HL-60/S4 (cell line): Measurements from ENCODE around the gene TUBGCP5.

Experiments used
- in situ Hi-C: fragments of 300-500 bp; cut with MboI; formaldehyde crosslinking; loops from 2 replicates; pipeline ENCODE4 v1.14.3; 2022; ENCODE audit warnings: low sequenced_read_pairs

The TUBGCP5 gene

GRCh38 chr15:22979238-22980188 lies 59.9 kb downstream of the TUBGCP5 start:
- in situ Hi-C loops = no loop called here

- in situ Hi-C loops = no loop called here
These were observed 60.6 kb downstream of the TUBGCP5 start for GRCh38 chr15:22978691-22979237.

DNA sequence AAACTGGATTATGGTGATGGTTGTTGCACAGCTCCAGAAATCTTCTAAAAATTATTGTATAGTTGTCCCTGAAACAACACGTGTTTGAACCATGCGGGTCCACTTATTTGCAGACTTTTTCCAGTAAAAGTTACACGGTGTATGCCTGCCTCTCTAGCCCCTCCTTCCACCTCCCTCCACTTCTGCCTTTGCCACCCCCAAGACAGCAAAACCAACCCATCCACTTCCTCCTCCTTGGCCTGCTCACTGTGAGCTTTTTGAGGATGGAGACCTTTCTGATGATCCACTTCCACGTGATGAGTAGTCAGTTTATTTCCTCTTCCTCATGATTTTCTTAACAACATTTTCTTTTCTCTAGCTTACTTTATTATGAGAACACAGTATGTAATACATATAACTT lies 64.6 kb downstream of the TUBGCP5 start:
- in situ Hi-C loops = no loop called here

DNA sequence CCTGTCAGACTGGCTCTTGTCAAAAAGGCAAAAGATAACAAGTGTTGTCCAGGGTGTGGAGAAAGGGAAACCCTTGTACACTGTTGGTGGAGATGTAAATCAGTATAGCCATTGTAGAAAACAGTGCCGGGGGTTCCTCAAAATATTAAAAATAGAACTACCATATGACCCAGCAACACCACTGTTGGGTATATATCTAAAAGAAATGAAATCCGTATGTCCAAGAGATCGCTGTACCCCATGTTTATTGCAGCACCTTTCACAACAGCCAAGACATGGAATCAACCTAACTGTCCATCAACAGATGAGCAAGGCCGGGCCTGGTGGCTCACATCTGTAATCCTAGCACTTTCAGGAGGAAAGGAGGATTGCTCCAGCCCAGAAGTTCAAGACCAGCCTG lies 65.4 kb downstream of the TUBGCP5 start:
- in situ Hi-C loops = no loop called here

DNA sequence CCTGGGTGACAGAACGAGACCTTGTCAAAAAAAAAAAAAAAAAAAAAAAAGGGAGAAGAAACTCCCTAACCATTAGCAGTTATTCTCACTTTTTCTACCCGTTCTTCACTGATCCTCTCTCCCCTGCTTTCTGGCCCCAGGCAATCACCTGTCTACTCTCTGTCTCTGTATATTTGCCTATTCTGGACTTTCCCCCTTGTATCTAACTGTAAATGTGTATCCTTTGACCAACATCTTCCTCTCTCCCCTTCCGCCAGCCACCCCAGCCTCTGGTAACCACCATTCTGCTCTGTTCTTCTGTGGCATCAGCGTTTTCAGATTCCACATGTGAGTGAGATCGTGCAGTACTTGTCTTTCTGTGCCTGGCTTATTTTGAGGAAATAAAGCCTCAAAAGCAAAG lies 66.1 kb downstream of the TUBGCP5 start:
- in situ Hi-C loops = no loop called here

DNA sequence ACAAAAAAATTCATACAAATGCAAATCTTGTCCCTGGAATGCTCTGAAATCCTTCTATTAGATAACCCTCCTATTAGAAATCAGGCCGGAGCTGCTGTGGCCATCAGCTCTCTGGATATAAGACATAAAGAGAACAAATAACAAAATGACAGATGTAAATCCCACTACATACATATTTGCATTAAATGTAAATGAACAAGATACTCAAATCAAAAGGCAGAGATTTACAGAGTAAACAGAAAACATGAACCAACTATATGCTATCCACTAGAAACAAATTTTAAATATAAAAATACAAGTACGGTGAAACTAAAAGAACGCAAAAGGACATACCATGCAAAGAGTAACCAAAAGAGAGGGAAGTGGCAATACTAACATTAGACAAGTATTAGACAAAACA lies 69.9 kb downstream of the TUBGCP5 start:
- in situ Hi-C loops = no loop called here

DNA sequence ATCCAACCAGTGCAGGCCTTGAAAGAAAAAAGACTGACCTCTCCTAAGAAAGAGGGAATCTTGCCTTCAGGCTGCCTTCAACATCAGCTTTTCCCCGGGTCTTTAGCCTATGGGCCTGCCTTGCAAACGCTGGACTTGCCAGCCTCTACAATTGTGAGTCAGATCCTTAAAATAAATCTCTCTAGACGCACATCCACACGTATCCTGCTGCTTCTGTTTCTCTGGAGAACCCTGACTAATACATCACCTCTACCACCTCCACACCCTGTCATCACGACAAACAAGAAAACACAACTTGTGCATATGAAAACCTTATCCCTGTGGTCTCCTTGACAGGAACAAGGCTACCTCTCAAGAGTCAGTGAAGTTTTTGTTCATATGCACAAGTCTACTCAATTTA lies 71.0 kb downstream of the TUBGCP5 start:
- in situ Hi-C loops = no loop called here

DNA sequence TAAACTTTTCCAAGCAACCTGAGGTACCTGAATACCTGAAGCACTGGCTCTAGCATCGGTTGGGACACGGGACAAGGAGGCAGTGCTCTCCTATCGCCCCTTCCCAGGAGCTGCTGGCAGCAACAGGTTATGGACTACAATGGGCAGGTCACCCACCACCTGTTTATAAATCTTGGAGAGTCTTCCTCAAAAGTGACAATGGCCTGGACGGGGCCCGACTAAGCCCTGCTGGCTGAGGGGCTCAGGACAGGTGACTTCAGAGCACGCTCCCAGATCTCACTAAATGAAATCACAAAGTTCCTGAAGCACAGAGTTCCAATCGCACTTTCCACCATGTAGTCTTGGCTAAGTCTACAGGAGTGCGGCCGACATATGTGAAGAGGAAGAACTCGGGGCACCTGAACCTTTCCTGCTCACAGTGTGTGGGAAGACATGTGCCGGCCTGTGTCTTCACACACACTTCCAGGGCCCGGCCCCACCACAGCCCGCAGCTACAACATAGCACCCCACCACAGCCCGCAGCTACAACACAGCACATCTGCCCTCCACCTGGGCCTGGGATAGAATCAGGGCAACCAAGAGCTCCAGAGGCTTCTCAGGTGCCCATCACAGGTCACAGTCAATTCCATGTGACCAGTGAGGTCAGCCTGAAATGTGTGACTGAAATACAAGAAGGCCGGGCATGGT lies 72.1 kb downstream of the TUBGCP5 start:
- in situ Hi-C loops = no loop called here

- in situ Hi-C loops = no loop called here
These were observed 72.9 kb downstream of the TUBGCP5 start for GRCh38 chr15:22966321-22967083.

DNA sequence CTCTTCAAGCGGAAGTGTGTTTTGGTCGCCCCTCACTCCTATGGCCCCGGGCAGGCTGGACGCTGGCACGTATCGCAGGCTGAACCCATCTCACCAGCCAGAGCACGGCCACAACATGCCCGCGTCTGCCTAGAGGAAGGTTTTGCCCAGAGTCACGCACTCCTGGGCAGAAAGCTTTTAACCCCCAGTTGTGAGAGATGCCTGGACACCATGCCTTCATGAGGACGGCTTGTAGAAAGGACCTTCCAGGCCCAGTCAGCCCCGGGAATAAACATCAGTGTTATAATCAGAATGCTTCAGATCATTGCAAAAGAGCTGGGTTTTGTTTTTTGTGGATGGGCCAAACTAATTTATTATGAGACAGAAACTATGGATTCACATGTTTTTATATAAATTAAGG lies 75.7 kb downstream of the TUBGCP5 start:
- in situ Hi-C loops = no loop called here

GRCh38 chr15:22962611-22963010 lies 76.8 kb downstream of the TUBGCP5 start:
- in situ Hi-C loops = no loop called here

- in situ Hi-C loops = no loop called here
These were observed 77.6 kb downstream of the TUBGCP5 start for GRCh38 chr15:22961762-22962161.

GRCh38 chr15:22960556-22960955 lies 78.8 kb downstream of the TUBGCP5 start:
- in situ Hi-C loops = no loop called here

GRCh38 chr15:22960126-22960525 lies 79.2 kb downstream of the TUBGCP5 start:
- in situ Hi-C loops = no loop called here

- in situ Hi-C loops = no loop called here
These were observed 79.9 kb downstream of the TUBGCP5 start for GRCh38 chr15:22959321-22960101.

- in situ Hi-C loops = no loop called here
These were observed 80.7 kb downstream of the TUBGCP5 start for GRCh38 chr15:22958487-22959280.

GRCh38 chr15:22956978-22957260 lies 82.5 kb downstream of the TUBGCP5 start:
- in situ Hi-C loops = no loop called here

- in situ Hi-C loops = no loop called here
These were observed 83.0 kb downstream of the TUBGCP5 start for GRCh38 chr15:22956257-22956977.

DNA sequence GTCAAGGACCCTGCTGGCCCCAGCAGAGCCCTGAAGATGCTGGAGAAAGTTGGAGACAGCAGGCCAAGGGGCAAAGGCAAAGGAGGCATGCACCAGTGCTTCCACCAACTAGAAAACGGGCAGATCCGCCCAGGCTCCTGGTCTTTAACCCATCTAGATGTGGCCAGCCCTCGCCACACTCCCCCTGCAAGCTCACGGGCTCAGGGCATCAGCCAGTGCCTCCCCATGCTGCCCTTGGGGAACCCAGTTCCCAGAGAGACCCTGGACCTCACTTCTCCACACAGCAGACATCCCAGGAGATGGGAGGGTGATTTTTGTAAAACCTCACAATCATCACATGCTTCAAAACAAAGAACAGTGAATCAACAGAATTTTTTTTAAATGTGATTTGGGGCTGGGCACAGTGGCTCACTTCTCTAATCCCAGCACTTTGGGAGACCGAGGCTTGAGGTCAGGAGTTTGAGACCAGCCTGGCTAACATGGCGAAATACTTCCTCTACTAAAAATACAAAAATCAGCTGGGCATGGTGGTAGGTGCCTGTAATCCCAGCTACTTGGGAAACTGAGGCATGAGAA lies 83.7 kb downstream of the TUBGCP5 start:
- in situ Hi-C loops = no loop called here
